IPS-NIHi11 (cell line): Measurements from ENCODE around the gene TOB1.

Experiments
- DNase-seq: peaks from one replicate; pipeline ENCODE4 v3.0.0; 2012; ENCODE audit warnings: mixed read lengths, low spot score

The TOB1 gene

DNA sequence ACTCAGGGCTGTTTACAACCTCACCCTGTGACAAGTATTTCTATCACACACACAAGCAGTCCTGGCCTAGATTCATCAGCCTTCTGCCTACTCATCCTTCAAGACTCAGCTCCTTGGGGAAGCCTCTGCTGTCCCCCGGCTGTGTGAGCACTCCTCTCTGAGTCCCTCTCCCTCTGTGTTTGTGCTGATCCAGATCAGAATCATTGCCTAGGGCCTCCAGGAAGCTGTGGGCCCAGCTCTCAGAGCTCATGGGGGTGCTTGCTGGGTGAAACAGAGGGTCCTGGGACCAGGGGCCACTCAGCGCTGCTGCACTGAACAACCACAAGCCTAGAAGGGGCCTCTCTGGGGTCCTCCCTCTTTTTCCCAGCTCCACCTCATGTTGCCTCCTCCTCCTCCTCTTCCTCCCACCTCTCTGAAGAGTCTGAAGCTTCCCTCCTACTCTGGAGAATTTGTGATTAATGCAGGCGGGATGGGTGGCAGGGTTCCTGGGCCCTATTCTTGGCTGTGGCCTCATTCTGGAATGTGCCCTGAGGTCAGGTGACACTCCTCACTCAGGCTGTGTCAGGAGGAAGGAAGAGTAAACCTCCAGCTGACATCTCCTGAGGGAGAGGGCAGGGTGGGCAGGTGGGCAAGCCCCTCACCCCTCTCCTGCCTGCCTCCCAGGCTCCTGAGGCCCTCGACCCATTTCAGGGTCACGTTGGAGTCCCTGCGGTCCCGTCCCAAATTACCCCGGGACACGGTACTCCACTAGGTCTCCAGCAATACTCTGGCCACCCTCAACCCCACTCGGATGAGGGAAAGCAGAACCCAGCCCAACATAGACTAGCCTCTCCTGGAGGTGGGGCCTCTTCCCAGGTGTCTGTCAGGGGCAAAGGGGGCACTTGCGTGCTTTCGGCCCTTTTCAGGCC, 20.7 kb downstream of the TOB1 start:
- no peak for DNase-seq

DNA sequence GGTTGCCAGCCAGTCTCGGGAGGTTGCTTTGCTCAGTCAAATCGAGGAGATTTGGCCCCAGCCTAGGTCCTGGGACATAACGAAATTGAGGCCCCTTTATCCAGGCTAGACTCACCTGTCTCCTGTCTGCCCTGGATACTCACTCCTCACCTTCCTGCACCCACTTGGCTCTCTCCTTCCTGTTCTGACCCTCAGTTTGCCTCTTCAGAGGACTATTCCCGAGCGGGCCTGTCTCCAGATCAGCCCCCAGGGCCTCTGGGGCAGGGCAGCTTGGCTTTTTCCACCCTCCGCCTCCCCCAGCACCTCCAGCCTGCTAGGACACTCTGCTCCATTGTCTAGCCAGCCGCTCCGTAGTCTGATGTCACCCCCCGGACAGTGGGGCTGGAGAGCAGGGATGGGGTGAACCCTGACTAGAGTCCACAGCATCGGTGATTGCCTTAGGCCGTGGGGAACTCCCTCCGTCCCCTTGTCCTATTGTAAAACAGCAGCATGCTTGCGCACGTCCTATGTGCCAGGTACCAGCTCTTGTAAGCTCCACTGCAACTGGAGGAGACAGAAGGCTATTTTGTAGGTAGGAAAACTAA, 21.9 kb downstream of the TOB1 start:
- DNase-seq = no peak

DNA sequence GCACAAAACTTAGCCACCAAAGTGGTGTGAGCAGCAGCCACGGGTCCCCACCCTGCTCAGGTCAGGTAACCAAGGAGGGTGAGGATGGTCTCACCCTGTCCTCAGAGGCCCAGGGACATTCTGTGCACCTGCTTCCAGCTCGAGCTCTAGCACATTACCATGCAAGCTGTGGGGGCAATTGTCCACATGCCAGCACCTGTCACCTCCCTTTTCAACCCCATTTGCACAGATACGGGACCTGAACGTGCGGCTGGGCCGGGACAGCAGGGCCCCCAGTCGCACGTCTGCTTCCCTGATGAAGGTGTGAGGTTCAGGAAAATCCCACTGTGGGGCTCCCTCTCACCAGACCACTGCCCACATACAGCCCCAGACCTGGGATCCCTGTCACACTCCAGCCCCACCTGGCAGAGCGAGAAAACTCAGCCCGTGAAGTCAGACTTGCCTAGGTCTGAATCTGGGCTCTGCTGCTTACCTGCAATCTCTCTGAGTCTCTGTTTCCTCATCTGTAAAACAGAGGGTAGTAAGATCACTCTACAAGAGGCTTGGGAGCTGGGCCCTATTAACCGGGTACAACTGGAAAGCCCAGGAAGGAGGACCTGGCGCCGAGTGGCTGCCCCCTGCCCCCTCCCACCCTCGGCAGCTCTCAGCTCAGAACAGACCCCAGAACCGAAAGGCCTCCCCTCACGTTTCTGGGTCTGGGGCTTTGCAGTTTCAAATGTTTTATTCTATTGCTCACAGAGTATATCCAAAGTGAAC, 22.8 kb downstream of the TOB1 start:
- no peak for DNase-seq

DNA sequence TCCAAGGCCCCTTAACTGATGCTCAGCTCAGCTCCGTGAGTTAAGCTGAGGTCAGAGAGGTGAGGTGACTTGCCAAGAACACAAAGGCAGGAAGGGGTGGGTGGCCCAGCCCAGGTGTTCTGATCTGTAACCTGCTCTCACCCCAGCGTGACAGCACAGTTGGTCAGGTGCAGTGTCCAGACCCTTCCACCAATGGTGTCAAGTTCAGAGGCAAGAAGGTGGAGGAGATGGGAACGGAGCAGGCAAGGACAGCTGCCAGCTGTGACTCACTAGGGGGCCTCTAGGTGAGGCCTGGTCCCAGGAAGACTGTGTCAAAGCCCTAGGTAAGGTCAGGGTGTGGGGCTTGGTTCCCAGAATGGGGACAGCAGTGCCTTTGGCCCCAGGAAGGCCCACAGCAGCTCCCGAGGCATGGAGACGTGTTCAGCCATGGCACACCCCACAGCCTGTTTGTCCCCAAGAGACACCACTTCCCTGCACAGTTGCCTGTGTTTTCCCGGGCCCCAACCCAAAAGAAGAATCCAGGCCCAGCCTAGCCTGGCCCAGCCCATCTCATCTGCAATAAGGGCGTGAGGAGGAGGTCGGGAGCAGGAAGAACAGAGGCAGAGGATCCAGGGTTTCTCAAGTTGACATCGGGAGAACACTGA, 23.5 kb downstream of the TOB1 start:
- DNase-seq = no peak

DNA sequence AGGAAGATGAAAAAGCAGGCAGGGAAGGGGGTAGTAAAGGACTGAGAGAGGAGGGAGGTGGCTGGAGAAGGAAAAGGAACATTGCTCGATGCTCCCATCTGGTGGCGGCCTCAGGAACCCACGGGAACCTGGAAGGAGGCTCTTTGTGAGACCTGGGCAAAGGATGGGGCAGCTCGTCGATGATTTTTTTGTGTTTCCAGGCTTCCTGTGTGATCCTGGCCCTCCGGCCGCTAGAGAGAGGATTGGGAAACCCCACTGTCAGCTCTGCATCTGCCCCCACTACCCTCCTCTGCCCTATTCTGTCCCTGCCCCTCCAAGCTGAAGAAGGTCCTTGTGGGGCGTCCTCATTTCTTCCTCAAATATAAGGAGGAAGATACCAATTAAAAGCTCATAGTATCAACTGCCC, 24.2 kb downstream of the TOB1 start:
- peak; percentile 87 for DNase-seq

DNA sequence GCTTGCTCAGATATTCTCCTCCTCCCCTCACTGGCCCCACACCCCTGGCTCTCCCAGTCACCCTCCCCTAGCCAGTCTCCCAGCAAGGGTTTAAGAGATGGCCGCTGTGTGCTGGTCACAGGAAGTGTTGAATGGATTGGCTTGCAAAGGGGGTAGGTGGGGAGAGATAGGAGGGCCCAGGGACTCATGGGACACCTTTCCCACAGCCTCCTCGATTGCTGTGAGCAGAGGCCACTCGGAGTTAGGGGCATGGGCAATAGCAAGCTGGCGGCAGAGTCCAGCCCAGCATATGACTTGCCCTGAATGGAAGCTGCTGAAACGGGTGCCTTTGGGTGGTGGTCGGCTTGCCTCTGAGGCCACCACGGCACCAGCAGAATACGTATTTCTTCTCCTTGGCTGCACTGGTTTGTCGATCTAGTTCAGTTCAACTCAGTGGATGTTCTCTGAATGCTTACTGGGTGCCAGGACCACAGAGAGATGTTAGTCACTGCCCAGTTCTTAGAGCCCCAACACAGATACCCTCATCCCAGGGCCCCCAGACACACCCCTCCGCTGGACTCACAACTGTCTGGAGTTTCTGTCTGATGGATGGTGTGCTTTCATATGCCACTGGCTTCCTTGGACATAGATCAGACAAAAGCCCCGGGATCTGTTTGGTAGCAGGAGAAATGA, 24.7 kb downstream of the TOB1 start:
- no peak for DNase-seq

DNA sequence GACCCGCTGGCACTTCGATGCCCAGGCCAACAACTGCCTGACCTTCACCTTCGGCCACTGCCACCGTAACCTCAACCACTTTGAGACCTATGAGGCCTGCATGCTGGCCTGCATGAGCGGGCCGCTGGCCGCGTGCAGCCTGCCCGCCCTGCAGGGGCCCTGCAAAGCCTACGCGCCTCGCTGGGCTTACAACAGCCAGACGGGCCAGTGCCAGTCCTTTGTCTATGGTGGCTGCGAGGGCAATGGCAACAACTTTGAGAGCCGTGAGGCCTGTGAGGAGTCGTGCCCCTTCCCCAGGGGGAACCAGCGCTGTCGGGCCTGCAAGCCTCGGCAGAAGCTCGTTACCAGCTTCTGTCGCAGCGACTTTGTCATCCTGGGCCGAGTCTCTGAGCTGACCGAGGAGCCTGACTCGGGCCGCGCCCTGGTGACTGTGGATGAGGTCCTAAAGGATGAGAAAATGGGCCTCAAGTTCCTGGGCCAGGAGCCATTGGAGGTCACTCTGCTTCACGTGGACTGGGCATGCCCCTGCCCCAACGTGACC, 25.8 kb downstream of the TOB1 start:
- no peak for DNase-seq

DNA sequence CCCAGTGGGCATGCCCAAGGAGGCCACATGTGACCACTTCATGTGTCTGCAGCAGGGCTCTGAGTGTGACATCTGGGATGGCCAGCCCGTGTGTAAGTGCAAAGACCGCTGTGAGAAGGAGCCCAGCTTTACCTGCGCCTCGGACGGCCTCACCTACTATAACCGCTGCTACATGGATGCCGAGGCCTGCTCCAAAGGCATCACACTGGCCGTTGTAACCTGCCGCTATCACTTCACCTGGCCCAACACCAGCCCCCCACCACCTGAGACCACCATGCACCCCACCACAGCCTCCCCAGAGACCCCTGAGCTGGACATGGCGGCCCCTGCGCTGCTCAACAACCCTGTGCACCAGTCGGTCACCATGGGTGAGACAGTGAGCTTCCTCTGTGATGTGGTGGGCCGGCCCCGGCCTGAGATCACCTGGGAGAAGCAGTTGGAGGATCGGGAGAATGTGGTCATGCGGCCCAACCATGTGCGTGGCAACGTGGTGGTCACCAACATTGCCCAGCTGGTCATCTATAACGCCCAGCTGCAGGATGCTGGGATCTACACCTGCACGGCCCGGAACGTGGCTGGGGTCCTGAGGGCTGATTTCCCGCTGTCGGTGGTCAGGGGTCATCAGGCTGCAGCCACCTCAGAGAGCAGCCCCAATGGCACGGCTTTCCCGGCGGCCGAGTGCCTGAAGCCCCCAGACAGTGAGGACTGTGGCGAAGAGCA, 26.4 kb downstream of the TOB1 start:
- no peak for DNase-seq

DNA sequence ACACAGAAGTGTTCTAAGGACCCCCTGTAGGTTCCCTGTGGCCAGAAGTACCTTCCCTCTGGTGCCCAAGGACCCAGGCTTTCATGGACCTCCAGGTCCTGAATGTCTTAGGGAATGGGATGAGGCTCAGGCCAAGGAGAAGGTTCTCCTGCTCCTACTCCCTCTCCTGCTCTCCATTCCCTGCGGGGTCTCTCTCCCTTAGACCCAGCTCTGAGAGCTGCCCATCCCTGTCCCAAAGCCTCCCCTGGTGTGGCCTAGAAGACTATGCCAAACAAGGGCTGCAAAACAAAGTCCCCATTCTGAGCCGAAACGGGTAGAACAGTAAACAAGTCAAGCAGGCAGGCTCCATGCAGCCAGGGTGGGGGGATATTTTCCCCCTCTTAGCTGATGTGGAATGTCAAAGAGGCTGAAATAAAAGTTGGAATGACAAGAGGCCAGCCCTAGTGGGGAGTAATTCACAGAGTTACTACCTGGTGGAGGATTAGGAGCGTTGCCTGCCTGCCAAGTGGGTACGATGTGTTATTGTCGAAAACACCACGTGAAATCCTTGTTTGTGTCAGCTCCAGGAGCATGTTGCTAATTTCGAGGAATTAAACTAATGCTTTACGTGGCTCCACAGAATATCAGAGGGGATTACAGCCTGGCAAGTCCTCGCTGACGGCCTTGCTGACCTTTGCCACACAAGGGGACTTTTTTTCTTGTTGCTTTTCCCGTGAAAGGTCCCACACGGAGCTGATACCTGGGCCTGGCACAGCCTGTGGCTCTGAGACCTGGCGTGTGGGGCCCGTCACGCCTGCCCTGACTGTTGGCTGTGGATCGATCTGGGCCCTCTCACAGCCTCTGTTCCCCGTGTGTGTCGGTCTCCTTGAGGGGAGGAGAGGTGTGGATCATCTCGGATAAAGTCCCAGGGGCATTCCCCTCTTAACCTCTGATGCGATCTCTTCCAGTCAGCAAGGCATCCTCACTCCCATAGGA, 27.9 kb downstream of the TOB1 start:
- DNase-seq = no peak

DNA sequence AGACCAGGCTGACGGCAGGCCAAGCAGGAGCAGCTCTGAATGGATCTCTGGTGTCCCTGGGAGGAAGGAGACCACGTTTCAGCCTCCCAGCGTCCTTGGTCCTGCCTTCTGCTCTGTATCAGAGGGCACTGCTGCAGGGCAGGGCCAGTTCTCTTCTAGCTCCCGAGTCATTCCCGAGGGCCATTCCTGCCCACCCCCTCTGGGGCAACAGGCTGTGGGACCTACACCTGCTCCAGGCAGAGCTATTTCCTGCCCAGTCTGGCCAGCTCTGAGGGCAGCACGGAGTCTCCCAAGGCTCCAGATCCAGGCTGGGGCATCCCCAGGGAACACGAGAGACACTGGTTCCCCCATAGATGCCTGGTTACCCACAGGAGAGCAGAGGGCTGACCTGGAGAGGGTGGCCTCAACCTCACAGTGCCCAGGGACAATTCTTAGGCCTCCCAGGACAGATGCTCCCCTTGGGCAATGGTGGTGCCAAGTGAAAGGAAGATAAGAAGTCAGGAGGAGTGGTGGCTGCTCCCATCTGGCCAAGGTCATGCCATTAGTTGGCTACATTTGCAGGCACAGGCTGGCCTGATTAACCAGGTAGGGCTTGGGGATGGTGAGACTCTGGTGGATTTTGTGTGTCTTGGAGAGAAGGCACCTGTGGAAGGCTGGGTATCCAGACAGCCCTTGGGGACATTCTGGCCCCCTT, 28.7 kb downstream of the TOB1 start:
- DNase-seq = no peak

DNA sequence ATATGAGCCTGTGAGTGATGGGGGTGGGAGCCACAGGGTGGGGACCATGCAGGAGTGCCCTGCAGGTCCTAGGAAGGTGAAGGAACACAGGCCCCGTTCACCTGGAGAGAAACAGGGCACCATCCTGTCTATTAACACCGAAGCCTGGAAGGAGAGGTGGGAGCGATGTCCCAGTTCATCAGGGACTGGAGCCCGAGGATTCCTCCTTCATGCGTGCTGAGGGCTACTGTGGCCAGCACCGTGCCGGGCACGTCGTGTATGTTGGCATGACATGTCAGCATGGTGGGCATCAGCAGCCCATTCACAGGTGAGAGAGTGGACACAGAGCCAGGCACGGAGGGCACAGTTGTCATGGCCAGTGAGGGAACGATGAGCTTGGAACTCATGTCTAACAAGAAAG, 29.3 kb downstream of the TOB1 start:
- no peak for DNase-seq

DNA sequence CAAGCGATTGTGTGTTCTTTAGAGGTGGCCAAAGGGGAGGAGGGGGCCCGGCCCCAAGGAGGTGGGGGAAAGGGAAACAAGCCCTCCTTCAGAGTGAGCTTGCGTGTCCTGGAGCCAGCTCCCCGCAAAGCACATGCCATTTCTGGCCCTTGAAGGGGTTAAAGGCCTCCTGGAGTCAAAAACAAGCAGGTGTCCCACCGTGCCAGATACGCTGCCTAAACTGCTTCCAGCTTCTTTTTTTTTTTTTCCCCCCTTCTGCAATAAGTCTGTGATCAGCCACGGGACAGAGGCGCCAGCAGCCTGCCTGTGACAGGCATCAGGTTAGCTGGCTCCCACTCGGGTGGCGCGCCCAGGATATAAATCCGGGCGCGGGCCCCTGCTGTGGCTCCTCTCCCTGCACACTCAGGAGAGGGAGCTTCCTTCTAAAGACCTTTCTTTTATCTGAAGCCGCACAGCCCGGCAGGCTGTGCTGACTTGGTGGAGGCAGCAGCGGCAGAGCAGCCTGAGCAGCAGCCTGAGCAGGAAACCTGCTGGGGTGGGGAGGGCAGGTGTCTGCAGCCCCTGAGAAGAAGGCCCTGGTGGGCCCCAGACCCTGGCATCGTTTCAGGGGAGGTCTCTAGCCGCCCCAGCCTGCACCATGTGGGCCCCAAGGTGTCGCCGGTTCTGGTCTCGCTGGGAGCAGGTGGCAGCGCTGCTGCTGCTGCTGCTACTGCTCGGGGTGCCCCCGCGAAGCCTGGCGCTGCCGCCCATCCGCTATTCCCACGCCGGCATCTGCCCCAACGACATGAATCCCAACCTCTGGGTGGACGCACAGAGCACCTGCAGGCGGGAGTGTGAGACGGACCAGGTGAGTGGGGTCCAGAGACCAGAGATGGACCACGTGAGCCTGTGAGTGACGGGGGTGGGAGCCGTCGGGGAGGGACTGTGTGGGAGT, 30.6 kb downstream of the TOB1 start, which contains the start of gene WFIKKN2:
Gene WFIKKN2, plus strand, starts transcription at position 286 of the 934 bp plus-strand sequence. Its CDS starts 352 bp downstream, at position 638.
- no peak for DNase-seq

DNA sequence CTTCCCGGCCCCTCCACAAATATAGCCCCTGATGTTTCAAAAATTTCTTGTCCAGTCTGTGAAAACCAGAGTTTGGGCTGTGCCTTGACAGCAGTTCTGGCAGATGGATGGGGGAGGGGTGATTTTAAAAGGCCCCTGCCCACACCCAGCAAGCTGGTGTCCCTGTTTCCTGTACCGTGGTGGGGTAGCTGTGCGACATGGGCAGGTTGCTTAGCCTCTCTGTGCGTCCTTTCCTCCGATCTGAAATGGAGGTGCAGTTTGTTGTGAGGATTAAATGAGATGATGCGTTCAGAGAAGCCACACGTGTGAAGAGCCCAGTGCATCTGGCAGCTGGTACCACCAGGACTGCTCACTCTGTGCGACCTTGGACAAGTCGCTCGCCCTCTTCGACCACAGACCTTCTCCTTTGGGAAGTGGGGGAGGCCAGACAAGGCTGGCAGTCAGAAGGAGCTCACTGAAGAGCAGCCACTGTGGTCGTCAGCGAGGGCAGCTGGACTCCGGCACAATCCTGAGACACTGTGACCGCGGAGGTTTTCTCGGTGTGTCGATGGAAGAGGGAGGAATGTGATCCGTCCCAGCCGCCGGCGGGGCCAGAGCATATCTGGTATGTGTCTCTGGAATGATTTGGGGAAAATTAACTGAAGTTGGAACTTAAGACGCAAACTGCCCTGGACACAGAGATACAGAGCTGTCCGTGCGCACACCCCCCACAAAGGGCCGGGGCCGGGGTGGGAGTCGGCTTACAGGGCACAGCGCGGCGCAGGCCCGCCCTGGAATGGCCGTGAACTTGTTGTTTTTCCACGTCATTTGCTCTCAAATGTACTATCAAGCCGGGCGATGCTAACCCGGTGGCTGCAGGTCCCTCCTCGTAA, 31.5 kb downstream of the TOB1 start:
- DNase-seq = no peak

DNA sequence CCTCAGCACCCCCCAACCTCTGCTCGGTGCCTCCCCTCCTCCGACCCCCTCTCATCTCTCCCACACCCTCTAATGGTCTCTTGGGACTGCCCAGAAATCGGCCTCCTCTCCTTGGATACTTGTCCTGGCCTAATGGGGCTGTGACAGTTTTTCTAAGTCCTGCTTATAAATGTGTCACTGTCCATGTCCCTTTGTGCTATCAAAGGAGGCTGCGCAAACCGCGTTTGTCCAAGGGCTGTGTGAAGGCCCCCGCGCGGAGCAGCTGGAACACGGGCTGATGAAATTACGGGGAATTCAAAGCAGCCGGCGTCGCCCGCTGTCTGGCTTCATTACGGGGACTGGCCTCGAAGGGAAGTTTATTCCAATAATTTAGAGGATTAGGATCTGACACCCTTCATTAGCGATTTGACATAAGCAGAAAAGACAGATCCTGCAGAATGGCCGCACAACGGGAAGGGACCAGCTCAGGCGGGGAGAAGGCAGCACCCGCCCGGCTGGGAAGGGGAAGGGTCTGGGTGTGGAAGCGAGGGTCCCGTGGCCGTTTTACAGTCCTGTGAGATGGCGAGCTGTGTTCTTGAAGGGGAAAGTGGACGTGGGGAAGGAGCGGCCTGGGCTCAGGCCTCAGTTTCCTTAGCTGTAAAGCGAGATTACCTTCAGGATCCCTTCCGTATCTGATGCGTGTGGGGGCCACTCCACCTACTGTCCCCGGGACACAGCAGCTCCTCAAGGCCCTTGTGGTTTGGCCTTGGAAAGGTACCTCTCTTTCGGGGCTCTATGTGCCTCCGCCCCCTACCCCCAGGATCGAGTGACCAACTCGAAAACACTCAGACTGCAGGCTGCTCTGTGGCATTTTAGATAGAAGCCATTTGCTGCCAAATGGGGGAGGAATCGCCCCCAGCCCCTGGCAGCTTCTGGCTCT, 32.4 kb downstream of the TOB1 start:
- DNase-seq = no peak

DNA sequence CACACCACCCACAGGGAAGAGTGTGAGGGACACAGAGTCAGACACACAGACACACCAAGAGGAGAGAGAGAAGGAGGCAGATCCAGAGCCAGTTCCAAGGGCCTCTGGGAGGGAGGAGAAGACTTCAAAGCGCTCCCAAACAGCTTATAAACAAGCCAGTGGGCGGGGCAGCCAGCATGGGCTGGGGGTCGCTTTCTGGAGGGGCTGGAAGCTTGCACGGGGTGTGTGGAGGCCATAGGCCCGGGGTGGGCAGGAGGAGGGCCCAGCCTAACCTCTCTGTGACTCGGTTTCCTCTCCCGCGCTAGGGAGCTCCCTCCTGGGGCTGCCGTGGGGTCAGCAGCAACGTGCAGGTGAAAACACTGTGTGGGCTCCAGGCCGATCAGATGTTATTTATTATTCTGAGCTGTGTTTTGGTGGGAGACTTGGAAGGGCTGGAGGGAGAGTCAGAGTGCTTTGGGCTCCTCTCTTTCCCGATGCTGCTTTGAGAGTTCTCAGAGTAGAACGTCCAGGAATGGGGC, 33.2 kb downstream of the TOB1 start:
- no peak for DNase-seq
